CD4-positive, alpha-beta memory T cell (primary cell): ENCODE results near the gene APLN. TPM values are rescaled to one million over a fixed set of nuclear protein-coding genes. Genes with fewer than 3 reads are reported as not detected.

Experiments used
- CTCF ChIA-PET: fragments of 350-600 bp; sonication (Branson Sonifier 250); formaldehyde crosslinking; loops from one replicate; lab custom pipeline; 2021; ENCODE audit warnings: inconsistent platforms; ENCODE audit not compliant: partially characterized antibody; lab: Charles Lee
- POLR2A ChIA-PET: fragments of 350-600 bp; sonication (Branson Sonifier 250); formaldehyde crosslinking; loops from one replicate; lab custom pipeline; 2021; ENCODE audit not compliant: partially characterized antibody; lab: Charles Lee
- DNase-seq, 5 donors: peaks; one replicate each; pipeline versions ENCODE4 v3.0.0 to v3.0.0-alpha.2; 2020 to 2022; ENCODE audit warnings: mixed read lengths in 1 of 5
- H3K27ac ChIP-seq: one replicate; pipeline ENCODE4 v1.7.0; 2013; ENCODE audit warnings: low read depth, low read length
- H3K27me3 ChIP-seq: 2 replicates; pipeline ENCODE4 v1.7.0; 2013; ENCODE audit warnings: mild to moderate bottlenecking, low read length, moderate library complexity; ENCODE audit not compliant: insufficient read depth
- H3K36me3 ChIP-seq: 2 replicates; pipeline ENCODE4 v1.7.0; 2013; ENCODE audit warnings: mild to moderate bottlenecking, low read length, moderate library complexity; ENCODE audit not compliant: insufficient read depth
- H3K4me1 ChIP-seq: 2 replicates; pipeline ENCODE4 v1.7.0; 2013; ENCODE audit warnings: mild to moderate bottlenecking, low read length, moderate library complexity; ENCODE audit not compliant: insufficient read depth
- H3K4me3 ChIP-seq, 2 donors: one replicate each; pipeline ENCODE4 v1.7.0; 2013; ENCODE audit warnings: low read length in 2 of 2, mild to moderate bottlenecking in 1 of 2
- H3K9me3 ChIP-seq, 2 donors: one replicate each; pipeline ENCODE4 v1.7.0; 2013; ENCODE audit warnings: low read length in 2 of 2, control low read depth in 1 of 2; ENCODE audit not compliant: control insufficient read depth in 1 of 2
- H3K27ac Mint-ChIP-seq, 7 donors: one replicate each; pipeline ENCODE4 v1.8.0; 2020 to 2021; ENCODE audit warnings: mixed read lengths in 7 of 7, mild to moderate bottlenecking in 6 of 7, inconsistent platforms in 3 of 7, moderate library complexity in 3 of 7
- H3K27me3 Mint-ChIP-seq, 2 donors: one replicate each; pipeline ENCODE4 v1.8.0; 2020 to 2021; ENCODE audit warnings: mixed read lengths in 2 of 2
- H3K36me3 Mint-ChIP-seq, 2 donors: one replicate each; pipeline ENCODE4 v1.8.0; 2020 to 2021; ENCODE audit warnings: mixed read lengths in 2 of 2, inconsistent platforms in 1 of 2, mild to moderate bottlenecking in 1 of 2
- H3K4me1 Mint-ChIP-seq, 4 donors: one replicate each; pipeline ENCODE4 v1.8.0; 2020 to 2021; ENCODE audit warnings: mixed read lengths in 4 of 4, mild to moderate bottlenecking in 1 of 4
- H3K4me3 Mint-ChIP-seq, 8 donors: one replicate each; pipeline ENCODE4 v1.8.0; 2020 to 2021; ENCODE audit warnings: mixed read lengths in 8 of 8, mild to moderate bottlenecking in 7 of 8, moderate library complexity in 6 of 8, inconsistent platforms in 3 of 8
- H3K9me3 Mint-ChIP-seq, 8 donors: one replicate each; pipeline ENCODE4 v1.8.0; 2020 to 2021; ENCODE audit warnings: mixed read lengths in 8 of 8, mild to moderate bottlenecking in 5 of 8, inconsistent platforms in 3 of 8, moderate library complexity in 1 of 8
- intact Hi-C: fragments of 100-400 bp; cut with micrococcal nuclease; formaldehyde crosslinking; loops from one replicate; pipeline ENCODE4 v1.15.1; 2023
- polyA plus RNA-seq, 2 donors: library from polyadenylated mRNA; unstranded; fragments of 300-500 nt; fragmentation: Illumina TruSeq; gene quantifications; one replicate each; pipeline ENCODE4 v1.2.3, GENCODE V29; 2021
- total RNA-seq, 2 experiments: library from RNA; stranded (reverse); gene quantifications; one replicate each; pipeline ENCODE4 v1.2.3, GENCODE V29; 2021

Gene APLN
- total and polyA plus RNA-seq, 4 experiments from 2014 or later = not detected

DNA sequence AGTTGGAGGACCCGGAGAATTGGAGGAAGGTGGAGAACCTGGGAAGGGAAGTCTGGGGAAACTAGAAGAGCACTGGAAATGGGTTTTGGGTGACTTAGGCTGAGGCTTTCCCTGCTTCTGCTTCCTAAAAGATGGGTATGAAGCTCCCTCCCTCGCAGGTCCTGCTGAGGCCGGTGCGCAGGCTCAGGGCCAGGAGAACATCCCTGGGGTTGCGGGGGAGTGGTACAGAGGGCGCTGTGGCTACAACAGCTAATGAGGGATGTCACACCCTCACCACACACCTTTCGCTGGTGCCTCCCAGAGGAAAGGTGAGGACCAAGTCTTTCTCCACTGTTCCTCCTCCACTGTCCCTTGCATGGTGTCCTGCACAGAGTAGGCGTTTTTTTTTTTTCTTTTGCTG, 15.8 kb downstream of the APLN start:
- no peaks in the 10 kb centered on the region for H3K27me3 ChIP-seq
- H3K4me1 ChIP-seq = peaks cover 7% of the 10 kb centered on the region
- peak overlapping the region in 1 of 7 donors; percentile 19 for H3K27ac Mint-ChIP-seq
- no peaks in the 10 kb centered on the region for H3K36me3 Mint-ChIP-seq
- H3K4me3 ChIP-seq = no peak overlapping the region
- intact Hi-C loops = loop anchor here (10.0 kb wide), 1 partner anchor 386 kb away; no protein-coding TSS in a partner anchor
- no peak overlapping the region for H3K4me3 Mint-ChIP-seq
- H3K9me3 ChIP-seq = no peaks in the 10 kb centered on the region
- H3K27ac ChIP-seq = no peak overlapping the region
- ChIA-PET CTCF (interaction anchor here (1.2 to 6.3 kb wide), 11 partner anchors 12 to 401 kb away, joined by 3 to 48 read pairs (median 7); partner anchors contain the start of genes APLN and UTP14A), POLR2A (no interaction called here)
- no peaks in the 10 kb centered on the region for H3K36me3 ChIP-seq
- H3K9me3 Mint-ChIP-seq = peaks cover 0 to 3% (median 0%) of the 10 kb centered on the region in 8 donors
- no peaks in the 10 kb centered on the region for H3K27me3 Mint-ChIP-seq
- H3K4me1 Mint-ChIP-seq = peaks cover 0 to 12% (median 2%) of the 10 kb centered on the region in 4 donors
- DNase-seq = no peak

DNA sequence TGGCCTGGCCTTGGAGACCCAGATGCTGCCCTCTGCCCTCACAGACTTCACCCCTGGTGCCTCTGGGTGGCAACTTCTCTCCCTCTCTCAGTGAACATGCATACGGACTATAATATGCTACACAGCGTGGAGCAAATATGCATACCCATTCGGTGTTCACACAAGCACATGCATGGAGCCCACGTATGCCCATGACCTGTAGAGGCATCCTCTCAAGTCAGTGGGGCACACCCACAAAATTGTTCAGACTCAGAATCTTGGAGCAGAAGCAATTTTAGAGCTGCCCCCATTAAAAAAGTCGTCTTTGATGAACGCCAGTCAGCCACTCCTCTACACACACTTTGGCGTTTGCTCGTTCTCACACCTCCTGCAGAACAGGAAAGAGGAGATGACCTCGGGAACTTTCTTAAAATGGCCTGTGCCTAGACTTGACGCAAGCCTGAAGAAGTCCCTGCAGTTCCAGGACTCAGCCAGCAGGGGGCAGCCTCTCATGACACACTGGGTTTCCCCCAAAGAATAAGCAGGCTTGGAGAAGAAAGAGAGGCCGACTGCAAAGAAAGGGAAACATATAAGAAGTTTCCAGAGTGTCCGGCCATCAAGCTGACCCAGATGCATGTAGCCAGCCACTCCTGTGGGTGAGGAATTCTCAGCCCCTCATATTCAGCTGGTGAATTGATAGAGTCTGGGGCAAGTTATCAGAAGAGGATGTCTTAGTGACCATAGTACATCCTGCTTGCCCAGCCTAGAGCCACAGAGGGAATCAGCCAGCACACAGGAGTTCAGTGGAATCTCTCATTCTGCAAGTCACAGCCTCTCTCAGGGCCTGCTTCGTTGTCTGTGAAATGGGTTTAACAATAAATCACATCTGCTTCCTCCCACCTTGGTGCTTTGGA, 17.3 kb downstream of the APLN start:
- no peak overlapping the region for H3K4me3 ChIP-seq
- ChIA-PET POLR2A (interaction anchor here (0.7 to 1.0 kb wide), 2 partner anchors 89 to 450 kb away, joined by 3 read pairs; no protein-coding TSS in a partner anchor), CTCF (interaction anchor here (0.6 to 6.3 kb wide), 30 partner anchors 10 to 424 kb away, joined by 3 to 48 read pairs (median 5); partner anchors contain the start of genes APLN and UTP14A)
- H3K4me1 ChIP-seq = peaks cover 7% of the 10 kb centered on the region
- peak; percentile 60 to 76 (median 65) for DNase-seq
- H3K9me3 ChIP-seq = no peaks in the 10 kb centered on the region
- Mint-ChIP-seq H3K27ac (peak overlapping the region in 1 of 7 donors; percentile 79), H3K9me3 (peaks cover 0 to 3% (median 0%) of the 10 kb centered on the region in 8 donors), H3K4me1 (peaks cover 0 to 12% (median 2%) of the 10 kb centered on the region in 4 donors), H3K36me3 (no peaks in the 10 kb centered on the region), H3K27me3 (no peaks in the 10 kb centered on the region), H3K4me3 (peak overlapping the region in 2 of 8 donors; percentile 0 to 35)
- no peaks in the 10 kb centered on the region for H3K27me3 ChIP-seq
- intact Hi-C loops = loop anchor here (1.0 to 10.0 kb wide), 6 partner anchors 89 to 423 kb away; no protein-coding TSS in a partner anchor
- H3K36me3 ChIP-seq = no peaks in the 10 kb centered on the region
- H3K27ac ChIP-seq = no peak overlapping the region

DNA sequence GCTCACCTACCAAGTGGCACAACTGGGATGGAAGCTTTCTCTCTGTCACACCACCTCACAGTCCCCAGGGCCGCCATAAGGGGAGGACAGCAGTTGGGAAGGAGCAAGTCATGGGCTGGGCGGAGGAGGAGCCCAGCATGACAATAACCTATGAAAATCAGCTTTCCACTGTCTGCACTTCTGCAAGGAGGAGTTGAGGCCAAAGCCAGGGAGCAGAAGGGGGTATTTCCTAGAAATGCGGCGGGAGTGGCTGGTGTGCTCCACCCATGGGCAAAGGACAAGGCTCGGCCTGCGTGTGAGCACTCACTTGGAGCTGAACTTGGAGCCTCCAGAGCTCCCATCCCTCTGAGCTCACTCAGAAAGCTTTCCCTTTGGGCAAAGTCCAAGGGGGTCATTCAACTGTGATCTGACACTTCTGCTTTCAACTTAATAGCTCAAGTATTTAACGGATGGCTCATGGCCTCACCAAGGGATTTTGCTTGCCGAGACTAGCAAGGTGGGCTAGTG, 18.5 kb downstream of the APLN start:
- no peak for DNase-seq
- peak overlapping the region in 1 of 7 donors; percentile 57 for H3K27ac Mint-ChIP-seq
- no peak overlapping the region for H3K4me3 ChIP-seq
- H3K4me1 Mint-ChIP-seq = peaks cover 0 to 12% (median 2%) of the 10 kb centered on the region in 4 donors
- H3K27me3 ChIP-seq = no peaks in the 10 kb centered on the region
- no peaks in the 10 kb centered on the region for H3K9me3 ChIP-seq
- ChIA-PET POLR2A (interaction anchor here (0.7 to 1.0 kb wide), 2 partner anchors 90 to 451 kb away, joined by 3 read pairs; no protein-coding TSS in a partner anchor), CTCF (interaction anchor here (0.8 to 6.3 kb wide), 17 partner anchors 9 to 425 kb away, joined by 3 to 48 read pairs (median 6); no protein-coding TSS in a partner anchor)
- H3K4me3 Mint-ChIP-seq = no peak overlapping the region
- H3K36me3 ChIP-seq = no peaks in the 10 kb centered on the region
- peaks cover 0 to 3% (median 0%) of the 10 kb centered on the region in 8 donors for H3K9me3 Mint-ChIP-seq
- H3K36me3 Mint-ChIP-seq = no peaks in the 10 kb centered on the region
- H3K4me1 ChIP-seq = peaks cover 7% of the 10 kb centered on the region
- no peak overlapping the region for H3K27ac ChIP-seq
- intact Hi-C loops = loop anchor here (10.0 kb wide), 1 partner anchor 389 kb away; no protein-coding TSS in a partner anchor
- no peaks in the 10 kb centered on the region for H3K27me3 Mint-ChIP-seq

DNA sequence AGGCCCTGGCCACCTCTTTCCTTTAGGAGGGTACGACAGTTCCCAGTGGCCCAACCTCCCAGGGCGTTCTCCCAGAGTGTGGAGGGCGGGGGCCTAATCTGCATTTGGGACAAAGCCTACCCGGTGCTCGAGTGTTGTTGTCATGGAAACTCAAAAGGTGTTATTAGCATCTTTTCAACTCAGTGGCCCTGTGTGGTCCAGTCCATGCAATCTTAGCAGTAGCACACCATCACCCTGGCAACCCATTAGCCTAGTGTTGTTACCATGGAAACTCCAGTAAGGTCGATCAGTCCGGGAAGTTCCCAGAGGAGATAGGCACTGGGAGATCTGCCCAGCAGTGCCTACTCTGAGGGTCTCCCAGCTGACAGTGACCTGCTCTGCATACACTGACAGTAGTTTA, 20.2 kb downstream of the APLN start:
- Histone ChIP-seq H3K27ac (no peak overlapping the region), H3K4me1 (peaks cover 7% of the 10 kb centered on the region), H3K9me3 (no peaks in the 10 kb centered on the region), H3K4me3 (no peak overlapping the region), H3K36me3 (no peaks in the 10 kb centered on the region), H3K27me3 (no peaks in the 10 kb centered on the region)
- ChIA-PET POLR2A (no interaction called here), CTCF (interaction anchor here (0.7 to 5.2 kb wide), 5 partner anchors 44 to 426 kb away, joined by 4 to 20 read pairs (median 7); no protein-coding TSS in a partner anchor)
- intact Hi-C loops = loop anchor here (10.0 kb wide), 1 partner anchor 390 kb away; no protein-coding TSS in a partner anchor
- no peaks in the 10 kb centered on the region for H3K9me3 Mint-ChIP-seq
- H3K36me3 Mint-ChIP-seq = no peaks in the 10 kb centered on the region
- no peak for DNase-seq
- peaks cover 0 to 12% (median 2%) of the 10 kb centered on the region in 4 donors for H3K4me1 Mint-ChIP-seq
- H3K27ac Mint-ChIP-seq = no peak overlapping the region
- H3K4me3 Mint-ChIP-seq = no peak overlapping the region
- H3K27me3 Mint-ChIP-seq = no peaks in the 10 kb centered on the region

DNA sequence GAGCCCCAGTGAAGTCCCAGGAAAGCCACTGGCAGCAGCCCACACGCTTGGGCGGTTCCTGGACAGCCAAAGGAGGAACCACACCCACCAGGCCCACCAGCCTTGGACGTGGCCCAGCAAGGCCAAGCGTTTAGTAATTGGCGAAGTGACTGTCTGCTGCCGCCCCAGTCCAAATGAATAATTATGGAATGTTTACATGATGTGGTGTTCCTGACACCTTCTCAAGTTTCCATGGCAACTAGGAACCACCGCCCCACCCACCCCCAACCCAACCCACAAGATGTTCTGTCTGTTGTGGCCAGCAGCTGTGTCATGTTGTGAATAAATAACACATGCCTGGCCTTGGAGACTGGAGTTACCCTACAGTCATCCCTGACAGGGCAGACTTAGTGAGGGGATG, 22.3 kb downstream of the APLN start:
- H3K27ac ChIP-seq = no peak overlapping the region
- H3K27me3 Mint-ChIP-seq = no peaks in the 10 kb centered on the region
- ChIA-PET CTCF (no interaction called here), POLR2A (no interaction called here)
- H3K9me3 Mint-ChIP-seq = no peaks in the 10 kb centered on the region
- no peak overlapping the region for H3K27ac Mint-ChIP-seq
- no peaks in the 10 kb centered on the region for H3K9me3 ChIP-seq
- H3K27me3 ChIP-seq = no peaks in the 10 kb centered on the region
- H3K36me3 ChIP-seq = no peaks in the 10 kb centered on the region
- peaks cover 3% of the 10 kb centered on the region for H3K4me1 ChIP-seq
- H3K36me3 Mint-ChIP-seq = no peaks in the 10 kb centered on the region
- H3K4me3 Mint-ChIP-seq = no peak overlapping the region
- intact Hi-C loops = loop anchor here (10.0 kb wide), 1 partner anchor 392 kb away; no protein-coding TSS in a partner anchor
- H3K4me1 Mint-ChIP-seq = peaks cover 0 to 4% (median 1%) of the 10 kb centered on the region in 4 donors
- no peak overlapping the region for H3K4me3 ChIP-seq
- DNase-seq = no peak

DNA sequence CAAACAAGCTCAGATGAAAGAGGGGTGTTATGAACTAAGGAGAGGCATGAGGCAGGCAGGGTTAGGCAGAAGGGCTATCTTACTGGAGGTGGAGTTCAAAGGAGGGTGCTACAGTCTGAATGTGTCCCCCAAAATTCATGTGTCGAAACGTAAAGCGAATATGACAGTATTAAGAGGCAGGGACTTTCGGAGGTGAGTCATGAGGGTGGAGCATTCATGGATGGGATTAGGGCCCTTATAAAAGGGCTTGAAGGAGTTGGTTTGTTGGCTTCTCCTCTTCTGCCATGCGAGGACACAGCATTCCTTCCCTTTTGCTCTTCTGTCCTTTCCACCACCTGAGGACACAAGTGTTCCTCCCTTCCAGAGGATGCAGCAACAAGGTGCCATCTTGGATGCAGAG, 22.9 kb downstream of the APLN start:
- ChIA-PET POLR2A (no interaction called here), CTCF (no interaction called here)
- no peaks in the 10 kb centered on the region for H3K27me3 Mint-ChIP-seq
- no peak overlapping the region for H3K27ac Mint-ChIP-seq
- DNase-seq = no peak
- H3K9me3 Mint-ChIP-seq = no peaks in the 10 kb centered on the region
- H3K4me1 Mint-ChIP-seq = no peaks in the 10 kb centered on the region
- no peaks in the 10 kb centered on the region for H3K36me3 ChIP-seq
- H3K27ac ChIP-seq = no peak overlapping the region
- no peaks in the 10 kb centered on the region for H3K27me3 ChIP-seq
- H3K9me3 ChIP-seq = no peaks in the 10 kb centered on the region
- H3K4me3 Mint-ChIP-seq = no peak overlapping the region
- no peak overlapping the region for H3K4me3 ChIP-seq
- H3K36me3 Mint-ChIP-seq = no peaks in the 10 kb centered on the region
- no peaks in the 10 kb centered on the region for H3K4me1 ChIP-seq
- intact Hi-C loops = loop anchor here (10.0 kb wide), 1 partner anchor 393 kb away; no protein-coding TSS in a partner anchor
